Measurements from ENCODE around the gene STATH. TPM values are rescaled to one million over a fixed set of nuclear protein-coding genes. Genes with fewer than 3 reads are reported as not detected.

The STATH gene
- total and polyA plus RNA-seq, 2 experiments from 2014 or later = not detected

GRCh38 chr4:70002507-70002906 lies 6.7 kb downstream of the STATH start (continued):
- TF ChIP-seq ZNF462 (CRISPR knock-in tag; IDR thresholded peaks at IDR 0.05) = no peak

DNA sequence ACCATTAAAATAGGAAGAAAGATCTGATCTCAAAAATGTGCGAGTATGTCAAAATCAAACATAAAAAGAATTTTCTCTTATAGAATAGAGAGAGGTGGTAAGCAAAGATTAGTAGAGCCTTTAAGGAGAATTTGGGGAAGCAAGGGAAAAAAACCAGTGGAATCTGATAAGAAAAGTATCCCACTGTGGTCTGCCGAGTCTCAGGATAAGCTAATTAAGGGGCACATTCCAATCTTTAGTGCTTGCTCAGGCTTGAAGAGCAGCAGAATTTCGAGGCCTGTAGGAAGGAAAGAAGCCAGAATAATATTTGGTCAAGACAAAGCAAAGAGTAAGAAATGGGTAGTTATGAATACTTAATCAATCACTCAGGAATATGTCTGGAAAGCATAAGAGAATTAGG lies 13.0 kb downstream of the STATH start:
- Mint-ChIP-seq H3K4me1 (peaks cover 9% of the 10 kb centered on the region; the same call in 2 of the 3 replicates), H3K9me3 (no peaks in the 10 kb centered on the region; the same call in 2 of the 3 replicates), H3K36me3 (ENCODE audit: low read depth) (no peaks in the 10 kb centered on the region), H3K27me3 (ENCODE audit: insufficient read depth, low read depth, poor library complexity) (no peaks in the 10 kb centered on the region), H3K27ac (no peak overlapping the region), H3K4me3 (no peak overlapping the region)
- Histone ChIP-seq H3F3A (replicated peaks; ENCODE audit: low read depth) (no peaks in the 10 kb centered on the region), H3K36me3 (ENCODE audit: insufficient read depth) (no peaks in the 10 kb centered on the region), H4K20me1 (replicated peaks; ENCODE audit: insufficient read depth) (no peaks in the 10 kb centered on the region), H2AFZ (no peak overlapping the region), H3K4me3 (no peak overlapping the region), H3K27me3 (ENCODE audit: insufficient read depth) (no peaks in the 10 kb centered on the region), H3K27ac (ENCODE audit: low read depth) (no peak overlapping the region), H3K79me2 (replicated peaks; ENCODE audit: insufficient read depth) (no peaks in the 10 kb centered on the region), H3K4me2 (no peak overlapping the region), H3K4me1 (ENCODE audit: insufficient read depth) (no peaks in the 10 kb centered on the region), H3K9me2 (ENCODE audit: insufficient read depth) (no peaks in the 10 kb centered on the region)
- DNase-seq (ENCODE audit: low spot score) = peak; percentile 10
- no peak for ATAC-seq
- no peak for TF ChIP-seq ZNF331 (CRISPR knock-in tag; IDR thresholded peaks at IDR 0.05; ENCODE audit: low read depth)
- TF ChIP-seq STAT1 (IDR thresholded peaks at IDR 0.05; ENCODE audit: unreplicated experiment) = no peak
- TF ChIP-seq ZNF462 (CRISPR knock-in tag; IDR thresholded peaks at IDR 0.05) = no peak
- TF ChIP-seq ETS1 (IDR thresholded peaks at IDR 0.05) = no peak
- no peak for TF ChIP-seq NANOG (IDR thresholded peaks at IDR 0.05; ENCODE audit: borderline replicate concordance)
- TF ChIP-seq POLR2AphosphoS5 (IDR thresholded peaks at IDR 0.05; ENCODE audit: low read depth) = no peak
- TF ChIP-seq CREB1 (CRISPR knock-in tag; IDR thresholded peaks at IDR 0.05; ENCODE audit: low read depth) = no peak

Measured in GM23338 (cell line).